Embryonic facial prominence (tissue), 1 donor: ENCODE data around the gene SATB1.

Experiments used
- DNase-seq: peaks from one replicate; pipeline ENCODE4 v3.0.0-alpha.2; 2016; ENCODE audit errors: extremely low spot score

The SATB1 gene

DNA sequence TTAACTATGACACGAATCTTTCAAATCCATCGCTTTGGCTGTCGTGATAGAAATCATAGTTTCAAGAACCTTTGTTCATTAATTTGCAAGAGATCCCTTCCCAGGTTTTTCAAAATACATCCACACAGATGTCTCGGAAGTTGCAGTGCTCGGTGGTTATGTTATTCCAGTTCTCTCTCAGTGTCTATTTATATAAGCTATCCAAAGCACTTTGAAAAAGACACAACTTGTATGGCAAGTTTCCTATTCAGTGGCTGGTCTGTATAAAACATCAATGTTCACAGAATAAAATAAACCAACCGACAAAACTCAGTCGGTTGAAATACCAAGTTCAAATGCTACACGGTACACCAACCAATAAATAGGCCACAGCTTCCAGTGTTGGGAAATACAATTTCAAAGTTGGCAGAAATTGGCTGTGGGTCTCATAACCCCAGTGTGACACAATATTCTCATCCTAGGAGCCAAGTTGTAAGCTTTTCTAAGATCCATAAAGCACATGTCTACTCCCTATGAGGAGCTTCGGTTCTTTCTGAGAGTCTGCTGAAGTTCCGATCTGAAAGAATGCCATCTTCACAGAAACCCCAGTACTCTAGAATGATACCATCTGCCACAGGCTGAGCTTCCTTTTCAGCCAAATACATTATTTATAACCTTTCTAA lies 23.7 kb downstream of the SATB1 start:
- no peak for DNase-seq

DNA sequence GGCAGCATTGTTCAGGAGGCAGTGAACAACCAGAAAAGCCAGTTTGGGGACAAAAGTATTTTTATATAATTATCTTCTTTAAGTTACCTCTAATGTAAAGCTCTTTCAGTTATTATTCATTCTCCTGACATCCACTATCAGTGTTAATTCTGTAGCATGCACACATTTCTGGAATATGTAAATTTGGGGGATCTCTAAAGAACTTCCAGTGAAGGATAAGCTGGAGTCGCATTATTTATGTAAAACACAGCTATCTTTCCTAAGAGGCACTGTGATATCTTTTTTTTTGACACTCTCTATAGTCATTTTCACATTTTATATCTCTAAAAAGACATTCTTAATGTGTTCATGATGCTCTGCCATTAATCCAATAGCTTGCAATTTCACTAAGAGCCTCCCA lies 26.7 kb downstream of the SATB1 start:
- DNase-seq: no peak

DNA sequence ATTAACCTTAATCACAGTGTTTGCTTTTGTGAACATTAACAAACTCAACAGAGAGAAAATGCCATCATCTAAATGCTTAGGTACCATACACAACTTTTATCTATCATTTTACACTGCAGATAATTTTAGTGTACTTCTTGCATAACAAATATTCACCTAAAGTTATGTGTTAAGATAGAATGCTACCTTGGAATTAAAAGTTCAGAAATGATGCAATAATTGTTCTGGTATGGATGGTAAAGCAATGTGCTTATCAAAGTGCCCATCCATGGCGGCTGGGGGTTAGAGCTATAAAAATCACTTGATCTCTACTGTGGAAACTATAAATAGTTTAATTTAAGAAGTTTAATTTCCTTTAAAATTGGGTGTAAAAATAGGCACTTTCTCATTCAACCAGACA lies 28.7 kb downstream of the SATB1 start:
- no peak for DNase-seq

DNA sequence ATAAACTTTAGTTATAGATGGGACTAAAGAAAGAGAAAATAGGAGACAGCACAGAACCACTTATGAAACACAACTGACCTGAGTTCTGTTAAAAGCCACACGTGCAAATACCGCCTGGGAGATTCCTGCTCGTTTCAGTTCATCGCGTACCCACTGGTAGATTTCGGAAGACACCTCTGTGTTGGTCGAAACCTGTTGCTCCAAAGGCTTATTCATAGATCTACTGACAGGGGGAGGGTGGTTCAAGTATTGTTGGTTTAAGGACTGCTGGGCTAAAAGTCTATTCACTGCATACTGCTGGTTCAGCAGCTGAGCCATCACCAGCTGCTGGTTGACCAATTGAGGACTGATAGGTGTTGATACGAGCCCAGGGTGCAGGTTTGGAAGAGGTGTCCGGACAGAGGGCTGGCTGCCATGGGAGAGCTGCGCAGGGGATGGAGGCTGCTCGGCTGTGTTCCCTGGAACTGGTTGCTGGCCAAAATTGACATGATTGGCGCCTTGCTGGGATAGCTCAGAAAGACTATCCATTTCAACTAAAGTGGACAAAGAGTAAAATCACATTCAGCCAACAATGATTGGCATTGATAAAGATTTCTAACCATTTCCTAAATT lies 30.6 kb downstream of the SATB1 start:
- no peak for DNase-seq

DNA sequence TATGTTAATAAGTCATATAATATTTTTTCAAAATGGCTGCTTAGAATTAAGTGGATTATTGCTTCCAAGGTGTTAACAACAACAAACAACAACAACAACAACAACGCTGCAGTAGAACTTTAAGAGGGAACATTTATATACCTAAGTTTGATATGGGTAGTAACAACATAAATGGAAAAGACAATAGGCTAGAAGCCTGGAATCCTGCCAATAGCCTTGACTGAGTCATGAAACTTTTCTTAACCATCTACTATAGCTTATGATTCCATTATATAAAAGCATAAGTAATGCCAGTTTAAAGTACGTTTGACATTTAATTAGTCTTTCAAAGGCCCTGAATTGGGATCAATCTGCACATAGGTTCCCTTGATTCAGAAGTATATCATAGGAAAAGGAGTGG lies 31.2 kb downstream of the SATB1 start:
- DNase-seq: no peak

DNA sequence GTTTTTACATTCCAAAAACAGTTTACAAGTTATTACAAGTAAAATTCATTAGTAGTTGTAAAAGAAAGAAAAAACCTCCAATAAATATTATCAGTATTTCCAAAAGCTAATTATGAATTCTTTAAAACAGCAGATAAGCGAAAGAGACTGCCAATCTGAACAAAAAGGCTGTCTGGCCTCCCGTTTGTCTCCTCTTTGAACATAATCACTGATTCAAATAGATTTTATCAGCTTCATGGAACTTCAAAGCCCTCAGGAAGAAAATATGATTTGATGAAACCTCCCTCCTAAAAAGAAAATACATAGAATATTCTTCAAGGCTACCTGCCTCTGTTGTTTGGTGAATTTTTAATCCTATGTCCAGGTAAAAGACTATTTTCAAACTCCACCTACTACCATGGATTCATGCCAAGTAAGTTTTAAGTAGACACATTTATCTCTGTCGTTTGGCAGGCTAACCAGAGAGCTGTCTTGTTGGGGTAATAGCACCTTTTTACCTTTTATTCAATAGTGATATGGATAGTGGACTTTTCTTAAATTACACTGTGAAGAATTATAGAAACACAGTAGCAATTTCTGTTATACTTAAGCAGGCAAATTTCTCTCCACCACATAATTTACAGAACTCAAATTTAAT lies 35.0 kb downstream of the SATB1 start:
- no peak for DNase-seq

DNA sequence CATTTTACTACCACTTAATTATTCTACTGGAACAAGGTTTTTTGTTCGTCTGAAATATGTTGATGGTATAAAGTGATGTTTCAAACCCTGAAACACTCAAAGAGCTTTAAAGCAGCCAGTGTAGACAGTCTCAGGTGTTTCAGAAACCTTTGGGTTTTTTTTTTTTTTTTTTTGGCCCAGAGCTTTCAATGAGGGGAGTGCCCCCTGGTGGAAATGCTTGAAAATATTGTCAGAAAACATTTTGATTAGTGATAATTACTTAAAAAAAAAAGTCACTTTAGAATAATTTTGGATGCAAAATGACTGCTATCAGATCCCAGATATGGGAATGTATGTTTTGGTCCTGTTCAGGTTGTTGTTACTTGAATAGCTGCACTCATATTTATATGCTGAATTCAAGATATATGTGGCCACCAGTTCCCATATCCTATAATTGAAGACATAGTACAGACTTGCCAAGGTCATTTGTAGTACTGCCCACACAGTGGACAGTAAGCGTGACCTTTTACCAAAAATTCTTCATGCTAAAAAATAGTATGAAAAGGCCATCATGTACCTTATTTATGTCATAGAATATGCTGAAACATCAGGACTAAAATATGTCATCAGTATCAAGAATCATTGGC lies 35.9 kb downstream of the SATB1 start:
- no peak for DNase-seq

DNA sequence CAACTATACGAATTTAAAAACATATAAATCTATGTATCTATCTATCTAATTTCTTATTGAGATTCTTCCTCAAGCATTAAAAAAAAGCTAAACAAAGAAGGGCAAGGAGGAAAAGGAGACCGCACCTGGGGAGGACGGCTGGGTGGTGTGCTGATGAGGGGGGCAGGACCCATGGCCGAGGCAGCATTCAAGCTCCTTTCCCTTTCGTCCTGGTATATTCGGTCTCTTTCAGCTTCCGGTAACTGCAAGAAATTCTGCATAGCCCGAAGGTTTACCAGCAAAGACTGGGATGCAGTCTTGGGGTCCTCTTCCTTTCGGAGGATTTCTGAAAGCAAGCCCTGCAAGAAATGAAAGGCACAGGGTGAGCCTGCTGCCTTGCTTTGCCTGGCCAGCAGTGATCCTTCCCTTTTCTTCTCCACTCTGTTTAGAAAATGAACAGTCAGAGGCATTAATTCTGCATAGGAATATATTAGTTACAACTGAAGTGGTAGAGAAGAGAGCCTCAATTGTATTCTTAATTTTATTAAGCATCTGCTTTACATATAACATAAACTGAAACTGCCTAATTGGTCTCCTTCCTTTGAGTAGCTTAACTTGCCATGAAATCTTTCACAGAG lies 38.8 kb downstream of the SATB1 start:
- no peak for DNase-seq

DNA sequence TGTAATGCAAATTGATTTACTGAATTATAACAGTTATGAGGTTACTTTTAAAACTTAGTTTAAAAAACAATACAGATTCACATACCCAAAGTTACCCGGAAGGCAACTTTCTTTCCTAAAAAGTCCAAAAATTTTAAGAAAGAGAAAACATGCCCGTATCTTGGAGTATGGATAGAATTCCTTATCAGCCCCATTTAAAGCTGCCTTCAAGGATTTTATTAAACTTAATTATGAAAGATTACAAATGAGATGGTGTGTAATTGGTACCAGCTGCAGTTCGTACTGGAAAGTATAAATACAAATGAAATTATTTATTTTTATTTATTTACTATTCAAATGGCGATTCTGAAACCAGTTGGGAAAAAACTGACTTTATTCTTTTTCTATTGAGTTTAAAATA lies 39.4 kb downstream of the SATB1 start:
- no peak for DNase-seq

DNA sequence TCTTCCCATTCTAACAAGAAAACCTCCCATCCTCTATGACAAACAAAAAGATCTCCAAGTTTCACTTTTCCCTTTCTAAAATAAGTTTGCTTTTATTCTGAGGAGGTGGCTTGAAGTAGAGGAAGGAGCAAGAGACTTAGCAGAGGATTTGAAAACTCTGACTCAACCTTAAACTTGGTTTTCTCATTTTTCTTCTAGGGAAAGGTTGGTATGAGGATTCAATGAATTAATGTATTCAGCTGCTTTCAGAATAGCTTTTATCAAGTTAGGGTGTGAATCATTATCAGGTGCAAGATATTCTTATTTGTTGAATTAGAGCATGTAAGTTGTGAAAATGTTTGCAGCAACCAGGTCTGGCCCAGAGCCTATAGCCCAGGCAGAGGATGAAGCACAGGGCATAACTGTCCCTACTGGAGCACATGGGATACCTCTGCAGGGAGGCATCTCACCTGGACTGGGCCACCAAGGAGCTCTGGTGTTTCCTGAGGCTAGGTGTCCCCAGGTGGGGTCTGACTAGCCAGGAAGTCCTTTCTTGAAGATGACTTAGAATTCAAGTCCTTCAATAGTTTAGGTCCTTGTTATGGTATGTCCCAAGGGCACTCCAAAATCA lies 42.3 kb downstream of the SATB1 start:
- DNase-seq: no peak

DNA sequence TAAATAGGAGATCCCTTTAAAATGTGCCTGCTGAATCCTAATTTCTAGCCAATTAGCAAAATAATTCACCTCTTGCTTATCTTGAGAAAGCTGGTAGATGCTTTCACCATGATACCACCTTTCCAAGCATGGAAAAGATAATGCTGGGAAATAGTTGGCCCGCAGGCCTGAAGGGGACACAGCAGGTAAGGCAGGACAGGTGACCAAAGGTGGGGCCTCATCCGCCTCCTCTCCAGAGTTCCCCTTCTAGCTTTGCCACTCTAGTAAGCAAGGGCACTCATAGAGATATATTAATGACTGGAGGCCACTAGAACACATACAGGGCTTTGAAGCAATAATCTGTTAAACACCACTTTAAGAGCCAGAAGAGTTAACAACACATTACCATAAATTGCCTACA lies 45.5 kb downstream of the SATB1 start:
- DNase-seq: no peak

DNA sequence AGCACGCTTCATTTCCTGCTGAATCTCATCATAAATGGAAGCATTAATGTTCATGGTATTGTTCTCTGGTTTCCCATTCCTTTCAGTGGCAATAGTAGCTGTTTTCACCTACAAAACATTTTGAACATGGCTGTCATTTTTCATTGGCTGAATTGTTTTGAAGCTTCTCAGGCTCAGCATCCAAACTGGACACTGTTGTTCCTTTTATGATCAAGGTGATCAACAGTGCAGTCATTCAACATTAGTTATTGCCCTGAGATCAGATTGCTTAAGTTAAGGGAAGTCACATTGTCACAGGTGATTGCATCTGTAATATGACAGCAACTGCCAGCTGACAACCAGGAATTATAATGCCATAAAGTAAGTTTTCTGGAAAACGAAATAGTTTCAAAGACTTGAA lies 46.9 kb downstream of the SATB1 start:
- no peak for DNase-seq

DNA sequence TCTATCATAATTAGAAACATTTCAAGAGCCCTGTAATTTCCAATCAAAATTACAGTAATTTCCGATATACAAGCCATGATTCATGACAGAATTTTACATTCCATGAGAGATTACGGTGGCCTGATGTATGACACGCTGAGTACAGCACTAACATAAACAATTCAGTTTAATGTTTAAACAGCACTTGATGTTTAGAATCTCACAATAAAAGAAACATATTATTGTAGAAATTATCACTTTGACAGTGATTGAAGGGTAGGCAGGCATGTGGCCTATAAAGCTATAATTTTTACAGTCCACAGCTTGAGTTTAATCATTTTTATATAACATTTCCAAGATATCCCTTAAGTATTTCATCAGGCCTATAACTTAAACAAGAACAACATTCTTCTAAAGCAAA lies 48.5 kb downstream of the SATB1 start:
- no peak for DNase-seq

DNA sequence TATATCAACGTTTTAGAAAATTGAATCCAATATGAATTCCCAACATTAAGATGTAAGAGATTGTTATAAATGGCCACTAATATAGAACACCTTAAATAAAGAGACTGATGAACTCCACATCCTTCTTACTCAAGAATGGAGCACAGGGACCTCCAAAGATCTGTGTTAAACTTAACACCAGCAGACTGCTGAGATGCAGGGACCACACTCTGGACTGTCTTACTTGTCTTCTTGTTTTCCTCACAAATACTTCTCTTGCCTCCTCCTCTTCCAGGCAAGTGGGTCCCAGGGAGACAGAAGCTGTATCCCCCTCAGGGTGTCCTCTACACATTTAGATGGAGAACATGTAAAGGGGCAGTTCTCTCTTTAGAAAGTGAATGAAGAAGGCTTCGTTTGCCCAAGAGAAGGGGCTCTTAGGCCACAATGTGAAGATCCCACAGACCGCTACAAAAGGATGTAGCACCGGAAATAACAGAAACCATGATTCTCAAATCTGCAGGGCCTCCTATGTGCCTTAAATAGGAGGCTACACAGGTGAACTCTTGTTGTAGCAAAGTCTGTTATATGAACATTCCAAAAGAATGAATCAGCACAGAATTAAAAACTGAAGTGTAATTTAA lies 52.2 kb downstream of the SATB1 start:
- DNase-seq: no peak

DNA sequence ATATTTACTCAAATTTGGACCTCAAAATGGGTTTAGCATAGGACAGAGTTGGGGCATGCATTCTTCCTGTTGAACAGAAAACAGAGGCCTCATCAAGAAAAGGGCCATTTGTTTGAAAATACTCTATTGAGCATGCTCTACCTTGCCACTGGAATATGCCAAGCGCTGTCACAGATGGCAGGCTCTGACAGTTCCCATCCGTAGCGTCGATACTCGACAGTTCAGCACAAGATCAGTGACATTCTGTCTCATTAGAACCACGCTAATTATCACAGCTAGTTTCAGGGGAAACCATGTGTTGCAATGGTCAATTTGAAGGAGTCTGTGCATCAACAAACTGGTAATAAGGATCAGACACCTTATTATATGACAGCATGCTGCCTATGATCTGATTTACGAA lies 54.5 kb downstream of the SATB1 start:
- no peak for DNase-seq

DNA sequence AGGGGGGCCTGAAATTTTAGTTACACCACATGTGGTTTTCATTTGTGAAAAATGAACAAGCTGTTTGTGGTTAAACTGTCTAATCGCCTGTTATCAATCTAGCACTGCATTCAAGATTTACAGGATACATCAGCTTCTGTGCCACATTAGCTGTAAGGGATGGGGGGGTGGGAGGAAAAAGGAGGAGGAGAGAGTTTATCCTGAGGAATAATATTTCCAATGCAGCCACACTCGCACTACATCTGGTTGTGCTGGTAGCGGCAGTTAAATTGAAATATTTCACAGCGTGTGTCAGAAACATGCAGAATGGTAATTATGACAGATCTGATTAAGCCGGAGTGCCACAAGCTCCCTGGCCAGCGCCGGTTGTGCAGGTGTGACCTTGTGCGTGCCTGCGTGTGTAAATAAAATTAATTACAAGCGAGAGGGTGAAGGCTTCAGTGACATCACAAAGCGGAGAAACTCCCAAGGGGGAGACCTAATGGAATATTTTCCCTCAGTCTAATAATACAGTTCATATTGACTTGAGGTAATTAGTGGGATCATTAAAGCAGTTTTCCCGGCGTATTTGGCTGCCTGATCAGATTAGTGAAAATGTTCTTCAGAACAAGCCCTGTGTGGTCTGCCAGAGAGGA lies 55.5 kb downstream of the SATB1 start:
- no peak for DNase-seq

DNA sequence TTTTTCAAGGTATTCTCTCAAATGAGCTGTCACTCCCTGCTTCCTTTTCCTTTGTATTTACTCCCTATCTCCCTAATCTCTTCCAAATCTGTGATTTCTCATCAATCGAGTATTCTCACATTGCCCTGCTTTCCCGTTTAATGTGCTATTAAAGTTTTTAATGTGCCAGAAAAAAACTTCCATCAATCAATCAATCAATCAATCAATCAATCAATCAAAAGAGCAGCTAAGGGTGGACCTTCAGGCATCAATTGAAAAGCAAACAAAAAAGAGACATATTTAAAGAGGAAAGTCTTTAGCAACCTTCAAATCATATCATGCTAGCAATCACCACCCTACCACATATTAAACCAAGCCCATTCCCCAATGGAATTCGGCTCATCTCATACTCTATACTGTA lies 58.9 kb downstream of the SATB1 start:
- no peak for DNase-seq

DNA sequence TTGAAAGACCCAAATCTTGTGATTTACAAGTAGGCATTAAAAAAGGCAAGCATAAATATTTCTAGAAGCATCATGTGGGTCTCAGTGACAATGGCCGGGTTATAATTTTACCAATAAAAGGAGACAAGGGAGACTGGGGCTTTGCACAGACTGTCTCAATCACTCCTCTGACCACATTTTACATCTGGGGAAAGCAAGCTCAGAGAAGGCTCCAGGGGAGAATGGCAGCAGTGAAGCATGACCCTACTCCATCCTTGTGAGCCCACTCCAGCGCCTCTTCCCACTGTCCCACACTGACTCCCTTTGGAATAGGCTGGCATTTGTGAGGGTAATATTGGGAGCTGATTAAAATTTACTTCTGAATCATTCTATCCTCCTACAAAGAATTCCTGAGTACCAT lies 61.8 kb downstream of the SATB1 start:
- DNase-seq: no peak

DNA sequence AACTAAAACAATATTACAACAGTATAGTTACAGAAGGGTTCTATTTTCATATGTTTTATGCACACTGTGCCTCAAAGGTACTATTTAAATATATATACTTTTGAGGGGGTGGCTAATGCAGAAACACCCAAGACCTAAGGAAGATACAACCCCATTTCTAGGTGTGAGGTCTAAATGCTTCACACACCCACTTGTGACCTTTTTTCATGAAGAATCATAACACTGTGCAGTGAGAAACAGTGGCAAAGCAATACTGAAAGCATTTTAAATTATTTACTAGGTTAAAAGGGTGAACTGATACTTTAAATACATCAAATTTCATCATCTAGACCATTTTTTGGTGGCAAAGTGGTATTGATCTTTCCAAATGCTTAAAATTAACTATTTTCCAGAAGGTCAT lies 67.4 kb downstream of the SATB1 start:
- DNase-seq: no peak

DNA sequence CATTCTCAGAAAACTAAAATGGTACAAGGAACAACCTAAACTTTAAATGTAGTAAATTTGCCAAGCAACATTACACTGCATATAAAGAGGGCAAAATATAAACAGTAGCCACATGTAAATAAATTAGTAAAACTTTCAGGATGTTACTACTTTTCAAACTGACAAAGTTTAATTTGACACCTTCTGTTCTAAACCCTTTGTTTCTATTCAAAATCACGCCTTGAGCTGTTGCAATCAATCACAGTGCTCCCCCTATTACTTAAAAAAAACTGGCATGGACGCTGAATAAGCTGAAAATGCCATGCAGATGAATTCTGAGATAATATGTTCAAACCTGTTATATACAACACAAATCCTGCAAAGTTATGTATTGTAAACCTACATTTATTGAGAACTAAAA lies 69.3 kb downstream of the SATB1 start:
- no peak for DNase-seq

DNA sequence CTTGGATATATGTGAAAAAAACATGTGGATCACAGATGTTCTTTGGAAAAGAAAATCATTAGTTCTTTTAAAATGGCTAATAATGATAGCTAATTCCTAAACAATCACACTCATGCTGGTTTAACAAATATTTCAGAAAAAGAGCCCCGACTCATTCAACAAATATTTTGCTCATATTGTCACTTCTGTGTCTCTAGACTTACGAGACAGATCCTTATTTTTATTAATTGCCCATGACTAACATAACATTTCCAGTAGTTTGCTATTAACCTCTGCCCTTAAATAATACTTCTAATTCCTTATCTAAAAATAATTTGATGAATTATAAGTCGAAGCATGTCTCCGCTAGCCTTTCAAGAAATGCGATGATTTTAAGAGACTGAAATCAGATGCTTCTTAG lies 70.4 kb downstream of the SATB1 start:
- DNase-seq: no peak
